ENCODE results near the gene SLC22A31. TPM values are rescaled to one million over a fixed set of nuclear protein-coding genes. Genes with fewer than 3 reads are reported as not detected.

Gene SLC22A31
- total and polyA plus RNA-seq, 2 experiments from 2014 or later: 2.1 to 13.8 TPM

DNA sequence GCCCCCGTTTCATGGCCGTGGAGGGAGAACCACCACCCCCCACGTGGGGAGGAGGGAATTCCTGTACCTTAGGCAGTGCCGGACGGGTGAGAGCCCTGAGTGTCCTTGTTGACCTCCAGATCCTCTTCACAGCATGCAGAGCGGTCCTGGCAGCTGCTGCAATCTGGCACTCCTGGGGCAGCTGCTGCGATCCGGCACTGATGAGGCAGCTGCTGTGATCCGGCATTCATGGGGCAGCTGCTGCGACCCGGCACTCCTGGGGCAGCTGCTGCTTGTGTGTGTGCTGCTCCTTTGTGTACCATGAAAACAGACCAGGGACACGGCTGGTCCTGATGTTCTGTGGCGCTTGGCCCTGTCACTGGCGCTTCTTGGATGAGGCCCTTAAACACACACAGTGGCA lies 29.9 kb upstream of the SLC22A31 start:
- no peaks in the 10 kb centered on the region for H3K4me1 ChIP-seq (ENCODE audit: insufficient read depth)
- no peak overlapping the region for H3K4me2 ChIP-seq
- no peaks in the 10 kb centered on the region for H3K79me2 ChIP-seq (replicated peaks; ENCODE audit: insufficient read depth)
- Mint-ChIP-seq H3K4me3 (no peak overlapping the region), H3K9me3 (peaks cover 66% of the 10 kb centered on the region), H3K27me3 (ENCODE audit: insufficient read depth, low read depth, poor library complexity) (peaks cover 8% of the 10 kb centered on the region), H3K4me1 (no peaks in the 10 kb centered on the region), H3K36me3 (ENCODE audit: low read depth) (peaks cover 95% of the 10 kb centered on the region), H3K27ac (no peak overlapping the region)
- no peaks in the 10 kb centered on the region for H3K9me2 ChIP-seq (ENCODE audit: insufficient read depth)
- H3K4me3 ChIP-seq: no peak overlapping the region
- H3F3A ChIP-seq (replicated peaks; ENCODE audit: low read depth): 0 out of 2 replicates have a peak, but pooled peaks cover 4% of the 10 kb centered on the region
- ATAC-seq: no peak
- peaks cover 40% of the 10 kb centered on the region for H3K36me3 ChIP-seq (ENCODE audit: insufficient read depth)
- TF ChIP-seq EZH2 (IDR thresholded peaks at IDR 0.05; ENCODE audit: low read depth, unreplicated experiment): no peak
- TF ChIP-seq, protein P1, sequence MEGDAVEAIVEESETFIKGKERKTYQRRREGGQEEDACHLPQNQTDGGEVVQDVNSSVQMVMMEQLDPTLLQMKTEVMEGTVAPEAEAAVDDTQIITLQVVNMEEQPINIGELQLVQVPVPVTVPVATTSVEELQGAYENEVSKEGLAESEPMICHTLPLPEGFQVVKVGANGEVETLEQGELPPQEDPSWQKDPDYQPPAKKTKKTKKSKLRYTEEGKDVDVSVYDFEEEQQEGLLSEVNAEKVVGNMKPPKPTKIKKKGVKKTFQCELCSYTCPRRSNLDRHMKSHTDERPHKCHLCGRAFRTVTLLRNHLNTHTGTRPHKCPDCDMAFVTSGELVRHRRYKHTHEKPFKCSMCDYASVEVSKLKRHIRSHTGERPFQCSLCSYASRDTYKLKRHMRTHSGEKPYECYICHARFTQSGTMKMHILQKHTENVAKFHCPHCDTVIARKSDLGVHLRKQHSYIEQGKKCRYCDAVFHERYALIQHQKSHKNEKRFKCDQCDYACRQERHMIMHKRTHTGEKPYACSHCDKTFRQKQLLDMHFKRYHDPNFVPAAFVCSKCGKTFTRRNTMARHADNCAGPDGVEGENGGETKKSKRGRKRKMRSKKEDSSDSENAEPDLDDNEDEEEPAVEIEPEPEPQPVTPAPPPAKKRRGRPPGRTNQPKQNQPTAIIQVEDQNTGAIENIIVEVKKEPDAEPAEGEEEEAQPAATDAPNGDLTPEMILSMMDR (conservative IDR thresholded peaks at IDR 0.05; ENCODE audit: low read depth in 2 of 2): no peak
- no peak for TF ChIP-seq STAT1 (IDR thresholded peaks at IDR 0.05; ENCODE audit: unreplicated experiment)
- no peak for TF ChIP-seq ZNF331 (CRISPR knock-in tag; IDR thresholded peaks at IDR 0.05; ENCODE audit: low read depth)
- TF ChIP-seq ZNF114 (CRISPR knock-in tag; IDR thresholded peaks at IDR 0.05): no peak
- TF ChIP-seq CREB1 (CRISPR knock-in tag; IDR thresholded peaks at IDR 0.05; ENCODE audit: low read depth): no peak
- no peak for TF ChIP-seq POLR2AphosphoS5 (IDR thresholded peaks at IDR 0.05; ENCODE audit: low read depth)
- no peak for TF ChIP-seq NANOG (IDR thresholded peaks at IDR 0.05; ENCODE audit: borderline replicate concordance)
- TF ChIP-seq, protein P2, sequence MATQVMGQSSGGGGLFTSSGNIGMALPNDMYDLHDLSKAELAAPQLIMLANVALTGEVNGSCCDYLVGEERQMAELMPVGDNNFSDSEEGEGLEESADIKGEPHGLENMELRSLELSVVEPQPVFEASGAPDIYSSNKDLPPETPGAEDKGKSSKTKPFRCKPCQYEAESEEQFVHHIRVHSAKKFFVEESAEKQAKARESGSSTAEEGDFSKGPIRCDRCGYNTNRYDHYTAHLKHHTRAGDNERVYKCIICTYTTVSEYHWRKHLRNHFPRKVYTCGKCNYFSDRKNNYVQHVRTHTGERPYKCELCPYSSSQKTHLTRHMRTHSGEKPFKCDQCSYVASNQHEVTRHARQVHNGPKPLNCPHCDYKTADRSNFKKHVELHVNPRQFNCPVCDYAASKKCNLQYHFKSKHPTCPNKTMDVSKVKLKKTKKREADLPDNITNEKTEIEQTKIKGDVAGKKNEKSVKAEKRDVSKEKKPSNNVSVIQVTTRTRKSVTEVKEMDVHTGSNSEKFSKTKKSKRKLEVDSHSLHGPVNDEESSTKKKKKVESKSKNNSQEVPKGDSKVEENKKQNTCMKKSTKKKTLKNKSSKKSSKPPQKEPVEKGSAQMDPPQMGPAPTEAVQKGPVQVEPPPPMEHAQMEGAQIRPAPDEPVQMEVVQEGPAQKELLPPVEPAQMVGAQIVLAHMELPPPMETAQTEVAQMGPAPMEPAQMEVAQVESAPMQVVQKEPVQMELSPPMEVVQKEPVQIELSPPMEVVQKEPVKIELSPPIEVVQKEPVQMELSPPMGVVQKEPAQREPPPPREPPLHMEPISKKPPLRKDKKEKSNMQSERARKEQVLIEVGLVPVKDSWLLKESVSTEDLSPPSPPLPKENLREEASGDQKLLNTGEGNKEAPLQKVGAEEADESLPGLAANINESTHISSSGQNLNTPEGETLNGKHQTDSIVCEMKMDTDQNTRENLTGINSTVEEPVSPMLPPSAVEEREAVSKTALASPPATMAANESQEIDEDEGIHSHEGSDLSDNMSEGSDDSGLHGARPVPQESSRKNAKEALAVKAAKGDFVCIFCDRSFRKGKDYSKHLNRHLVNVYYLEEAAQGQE (IDR thresholded peaks at IDR 0.05; ENCODE audit: unreplicated experiment): no peak
- no peak for TF ChIP-seq JUNB (IDR thresholded peaks at IDR 0.05; ENCODE audit: unreplicated experiment)
- TF ChIP-seq, protein P3, sequence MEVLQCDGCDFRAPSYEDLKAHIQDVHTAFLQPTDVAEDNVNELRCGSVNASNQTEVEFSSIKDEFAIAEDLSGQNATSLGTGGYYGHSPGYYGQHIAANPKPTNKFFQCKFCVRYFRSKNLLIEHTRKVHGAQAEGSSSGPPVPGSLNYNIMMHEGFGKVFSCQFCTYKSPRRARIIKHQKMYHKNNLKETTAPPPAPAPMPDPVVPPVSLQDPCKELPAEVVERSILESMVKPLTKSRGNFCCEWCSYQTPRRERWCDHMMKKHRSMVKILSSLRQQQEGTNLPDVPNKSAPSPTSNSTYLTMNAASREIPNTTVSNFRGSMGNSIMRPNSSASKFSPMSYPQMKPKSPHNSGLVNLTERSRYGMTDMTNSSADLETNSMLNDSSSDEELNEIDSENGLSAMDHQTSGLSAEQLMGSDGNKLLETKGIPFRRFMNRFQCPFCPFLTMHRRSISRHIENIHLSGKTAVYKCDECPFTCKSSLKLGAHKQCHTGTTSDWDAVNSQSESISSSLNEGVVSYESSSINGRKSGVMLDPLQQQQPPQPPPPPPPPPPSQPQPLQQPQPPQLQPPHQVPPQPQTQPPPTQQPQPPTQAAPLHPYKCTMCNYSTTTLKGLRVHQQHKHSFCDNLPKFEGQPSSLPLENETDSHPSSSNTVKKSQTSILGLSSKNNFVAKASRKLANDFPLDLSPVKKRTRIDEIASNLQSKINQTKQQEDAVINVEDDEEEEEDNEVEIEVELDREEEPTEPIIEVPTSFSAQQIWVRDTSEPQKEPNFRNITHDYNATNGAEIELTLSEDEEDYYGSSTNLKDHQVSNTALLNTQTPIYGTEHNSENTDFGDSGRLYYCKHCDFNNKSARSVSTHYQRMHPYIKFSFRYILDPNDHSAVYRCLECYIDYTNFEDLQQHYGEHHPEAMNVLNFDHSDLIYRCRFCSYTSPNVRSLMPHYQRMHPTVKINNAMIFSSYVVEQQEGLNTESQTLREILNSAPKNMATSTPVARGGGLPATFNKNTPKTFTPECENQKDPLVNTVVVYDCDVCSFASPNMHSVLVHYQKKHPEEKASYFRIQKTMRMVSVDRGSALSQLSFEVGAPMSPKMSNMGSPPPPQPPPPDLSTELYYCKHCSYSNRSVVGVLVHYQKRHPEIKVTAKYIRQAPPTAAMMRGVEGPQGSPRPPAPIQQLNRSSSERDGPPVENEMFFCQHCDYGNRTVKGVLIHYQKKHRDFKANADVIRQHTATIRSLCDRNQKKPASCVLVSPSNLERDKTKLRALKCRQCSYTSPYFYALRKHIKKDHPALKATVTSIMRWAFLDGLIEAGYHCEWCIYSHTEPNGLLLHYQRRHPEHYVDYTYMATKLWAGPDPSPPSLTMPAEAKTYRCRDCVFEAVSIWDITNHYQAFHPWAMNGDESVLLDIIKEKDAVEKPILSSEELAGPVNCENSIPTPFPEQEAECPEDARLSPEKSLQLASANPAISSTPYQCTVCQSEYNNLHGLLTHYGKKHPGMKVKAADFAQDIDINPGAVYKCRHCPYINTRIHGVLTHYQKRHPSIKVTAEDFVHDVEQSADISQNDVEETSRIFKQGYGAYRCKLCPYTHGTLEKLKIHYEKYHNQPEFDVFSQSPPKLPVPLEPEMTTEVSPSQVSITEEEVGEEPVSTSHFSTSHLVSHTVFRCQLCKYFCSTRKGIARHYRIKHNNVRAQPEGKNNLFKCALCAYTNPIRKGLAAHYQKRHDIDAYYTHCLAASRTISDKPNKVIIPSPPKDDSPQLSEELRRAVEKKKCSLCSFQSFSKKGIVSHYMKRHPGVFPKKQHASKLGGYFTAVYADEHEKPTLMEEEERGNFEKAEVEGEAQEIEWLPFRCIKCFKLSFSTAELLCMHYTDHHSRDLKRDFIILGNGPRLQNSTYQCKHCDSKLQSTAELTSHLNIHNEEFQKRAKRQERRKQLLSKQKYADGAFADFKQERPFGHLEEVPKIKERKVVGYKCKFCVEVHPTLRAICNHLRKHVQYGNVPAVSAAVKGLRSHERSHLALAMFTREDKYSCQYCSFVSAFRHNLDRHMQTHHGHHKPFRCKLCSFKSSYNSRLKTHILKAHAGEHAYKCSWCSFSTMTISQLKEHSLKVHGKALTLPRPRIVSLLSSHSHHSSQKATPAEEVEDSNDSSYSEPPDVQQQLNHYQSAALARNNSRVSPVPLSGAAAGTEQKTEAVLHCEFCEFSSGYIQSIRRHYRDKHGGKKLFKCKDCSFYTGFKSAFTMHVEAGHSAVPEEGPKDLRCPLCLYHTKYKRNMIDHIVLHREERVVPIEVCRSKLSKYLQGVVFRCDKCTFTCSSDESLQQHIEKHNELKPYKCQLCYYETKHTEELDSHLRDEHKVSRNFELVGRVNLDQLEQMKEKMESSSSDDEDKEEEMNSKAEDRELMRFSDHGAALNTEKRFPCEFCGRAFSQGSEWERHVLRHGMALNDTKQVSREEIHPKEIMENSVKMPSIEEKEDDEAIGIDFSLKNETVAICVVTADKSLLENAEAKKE (CRISPR knock-in tag; IDR thresholded peaks at IDR 0.05): no peak
- H3K27ac ChIP-seq (ENCODE audit: low read depth): no peak overlapping the region
- DNase-seq (ENCODE audit: low spot score): no peak
- no peaks in the 10 kb centered on the region for H3K27me3 ChIP-seq (ENCODE audit: insufficient read depth)
- no peak overlapping the region for H2AFZ ChIP-seq
- H4K20me1 ChIP-seq (replicated peaks; ENCODE audit: insufficient read depth): no peaks in the 10 kb centered on the region

Measured in GM23338 (cell line).